Measurements from ENCODE around the gene IPO11. TPM values are rescaled to one million over a fixed set of nuclear protein-coding genes. Genes with fewer than 3 reads are reported as not detected.

The IPO11 gene
- total RNA-seq, 1 donor from 2014 or later, result 11.8 TPM

DNA sequence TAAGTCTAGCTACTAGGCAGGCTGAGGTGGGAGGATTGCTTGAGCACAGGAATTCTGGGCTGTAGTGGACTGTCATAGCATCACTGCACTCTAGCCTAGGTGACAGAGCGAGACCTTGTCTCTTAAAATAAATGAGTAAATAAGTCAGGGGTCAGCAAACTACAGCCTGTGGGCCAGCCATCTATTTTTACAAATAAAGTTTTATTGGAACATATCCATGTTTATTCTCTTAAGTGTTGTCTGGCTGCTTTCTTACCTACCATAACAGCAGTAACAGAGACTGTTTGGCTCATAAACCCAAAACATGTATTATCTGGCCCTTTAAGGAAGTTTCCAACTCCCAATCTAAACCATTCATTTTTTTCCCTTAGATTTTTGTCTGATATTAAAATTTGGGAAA is 38.5 kb upstream of the IPO11 start:
- Histone ChIP-seq H3K27me3 (no peaks in the 10 kb centered on the region), H3K4me3 (no peak overlapping the region), H3K9me3 (no peaks in the 10 kb centered on the region), H3K4me1 (no peaks in the 10 kb centered on the region), H3K36me3 (peaks cover 21 to 63% of the 10 kb centered on the region in 2 donors), H3K27ac (no peak overlapping the region)
- TF ChIP-seq, protein P1, sequence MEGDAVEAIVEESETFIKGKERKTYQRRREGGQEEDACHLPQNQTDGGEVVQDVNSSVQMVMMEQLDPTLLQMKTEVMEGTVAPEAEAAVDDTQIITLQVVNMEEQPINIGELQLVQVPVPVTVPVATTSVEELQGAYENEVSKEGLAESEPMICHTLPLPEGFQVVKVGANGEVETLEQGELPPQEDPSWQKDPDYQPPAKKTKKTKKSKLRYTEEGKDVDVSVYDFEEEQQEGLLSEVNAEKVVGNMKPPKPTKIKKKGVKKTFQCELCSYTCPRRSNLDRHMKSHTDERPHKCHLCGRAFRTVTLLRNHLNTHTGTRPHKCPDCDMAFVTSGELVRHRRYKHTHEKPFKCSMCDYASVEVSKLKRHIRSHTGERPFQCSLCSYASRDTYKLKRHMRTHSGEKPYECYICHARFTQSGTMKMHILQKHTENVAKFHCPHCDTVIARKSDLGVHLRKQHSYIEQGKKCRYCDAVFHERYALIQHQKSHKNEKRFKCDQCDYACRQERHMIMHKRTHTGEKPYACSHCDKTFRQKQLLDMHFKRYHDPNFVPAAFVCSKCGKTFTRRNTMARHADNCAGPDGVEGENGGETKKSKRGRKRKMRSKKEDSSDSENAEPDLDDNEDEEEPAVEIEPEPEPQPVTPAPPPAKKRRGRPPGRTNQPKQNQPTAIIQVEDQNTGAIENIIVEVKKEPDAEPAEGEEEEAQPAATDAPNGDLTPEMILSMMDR (IDR thresholded peaks at IDR 0.05), result no peak
- DNase-seq (ENCODE audit: low spot score in 2 of 2), result no peak
- intact Hi-C loops (cut with DNase I), result no loop called here

- Histone ChIP-seq H3K9me3 (no peaks in the 10 kb centered on the region), H3K27me3 (no peaks in the 10 kb centered on the region), H3K4me1 (no peaks in the 10 kb centered on the region), H3K27ac (no peak overlapping the region), H3K4me3 (no peak overlapping the region), H3K36me3 (peaks cover 33 to 74% of the 10 kb centered on the region in 2 donors)
- intact Hi-C loops (cut with DNase I), result no loop called here
- DNase-seq (ENCODE audit: low spot score in 2 of 2), result no peak
- TF ChIP-seq, protein P1 (IDR thresholded peaks at IDR 0.05), result no peak
These were observed 36.9 kb upstream of the IPO11 start for GRCh38 chr5:62375627-62376026.

DNA sequence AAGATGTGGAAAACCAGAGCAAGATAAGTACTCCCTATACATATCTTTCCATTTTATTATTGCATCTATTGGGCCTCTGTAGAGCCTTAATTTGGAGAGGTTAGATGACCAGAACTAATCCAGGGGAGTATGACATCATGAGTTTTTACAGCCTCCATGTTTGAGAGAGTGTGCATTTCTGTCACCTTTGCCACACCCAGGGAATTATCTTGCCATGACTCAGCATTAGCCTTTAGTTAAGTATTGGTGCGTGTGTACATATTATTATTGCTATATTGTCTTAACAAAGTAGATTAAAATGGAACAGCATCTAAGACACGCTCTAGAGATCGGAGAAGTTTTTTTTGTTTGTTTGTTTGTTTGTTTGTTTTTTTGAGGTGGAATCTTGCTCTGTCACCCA is 36.5 kb upstream of the IPO11 start:
- DNase-seq (ENCODE audit: low spot score in 2 of 2), result no peak
- intact Hi-C loops (cut with DNase I), result no loop called here
- Histone ChIP-seq H3K4me1 (no peaks in the 10 kb centered on the region), H3K36me3 (peaks cover 30 to 78% of the 10 kb centered on the region in 2 donors), H3K27ac (no peak overlapping the region), H3K4me3 (no peak overlapping the region), H3K9me3 (no peaks in the 10 kb centered on the region), H3K27me3 (no peaks in the 10 kb centered on the region)
- TF ChIP-seq, protein P1 (IDR thresholded peaks at IDR 0.05), result no peak

DNA sequence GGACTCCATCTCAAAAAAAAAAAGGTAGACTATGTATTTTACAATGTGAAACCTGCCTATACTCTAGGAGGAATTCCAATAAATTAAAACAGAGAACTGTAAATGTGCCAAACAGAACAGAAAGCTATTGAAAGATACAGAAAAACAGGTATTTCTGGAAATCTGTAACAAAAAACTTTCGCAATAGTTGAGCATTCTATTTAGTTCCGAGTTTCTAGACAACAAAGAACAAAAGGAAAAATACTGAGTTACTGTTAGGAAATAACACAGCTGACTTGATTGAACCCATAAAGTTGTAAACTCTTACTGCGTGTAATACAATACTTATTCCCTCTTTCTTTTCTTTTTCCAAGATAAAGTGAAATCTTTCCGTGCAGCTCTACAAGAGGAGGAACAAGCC is 27.4 kb upstream of the IPO11 start:
- intact Hi-C loops (cut with DNase I), result no loop called here
- no peaks in the 10 kb centered on the region for H3K9me3 ChIP-seq
- no peak overlapping the region for H3K4me3 ChIP-seq
- DNase-seq (ENCODE audit: low spot score in 2 of 2), result no peak
- TF ChIP-seq, protein P1 (IDR thresholded peaks at IDR 0.05), result no peak
- H3K4me1 ChIP-seq, result no peaks in the 10 kb centered on the region
- no peaks in the 10 kb centered on the region for H3K27me3 ChIP-seq
- H3K27ac ChIP-seq, result no peak overlapping the region
- H3K36me3 ChIP-seq, result peaks cover 42 to 66% of the 10 kb centered on the region in 2 donors

- no peak for DNase-seq (ENCODE audit: low spot score in 2 of 2)
- TF ChIP-seq, protein P1 (IDR thresholded peaks at IDR 0.05), result no peak
- H3K9me3 ChIP-seq, result no peaks in the 10 kb centered on the region
- H3K36me3 ChIP-seq, result peaks cover 36 to 65% of the 10 kb centered on the region in 2 donors
- H3K27ac ChIP-seq, result no peak overlapping the region
- H3K4me3 ChIP-seq, result no peak overlapping the region
- H3K27me3 ChIP-seq, result no peaks in the 10 kb centered on the region
- intact Hi-C loops (cut with DNase I), result no loop called here
- no peaks in the 10 kb centered on the region for H3K4me1 ChIP-seq
These were observed 26.7 kb upstream of the IPO11 start for GRCh38 chr5:62385816-62386400.

- Histone ChIP-seq H3K27ac (no peak overlapping the region), H3K4me1 (no peaks in the 10 kb centered on the region), H3K27me3 (no peaks in the 10 kb centered on the region), H3K9me3 (no peaks in the 10 kb centered on the region), H3K36me3 (peaks cover 36 to 63% of the 10 kb centered on the region in 2 donors), H3K4me3 (no peak overlapping the region)
- intact Hi-C loops (cut with DNase I), result no loop called here
- TF ChIP-seq, protein P1 (IDR thresholded peaks at IDR 0.05), result no peak
- no peak for DNase-seq (ENCODE audit: low spot score in 2 of 2)
These were observed 25.7 kb upstream of the IPO11 start for GRCh38 chr5:62386824-62387223.
